ENCODE measurements around the gene UBL3.

UBL3 gene

GRCh38 chr13:29845440-29846056, 4.9 kb downstream of the UBL3 start:
- H3K4me3 ChIP-seq (ENCODE audit: low read depth in 1 of 2, low read length in 1 of 2) = no peak overlapping the region
- H3K27ac ChIP-seq = no peak overlapping the region
- no peaks in the 10 kb centered on the region for H3K27me3 ChIP-seq
- TF ChIP-seq CTCF (IDR thresholded peaks at IDR 0.05) = no peak
- H3K9me3 ChIP-seq = no peaks in the 10 kb centered on the region
- no peaks in the 10 kb centered on the region for H3K36me3 ChIP-seq
- H3K4me1 ChIP-seq (ENCODE audit: control insufficient read depth in 1 of 2, insufficient read depth in 1 of 2, low read depth in 1 of 2, low read length in 1 of 2) = peaks cover 32 to 52% of the 10 kb centered on the region in 2 experiments

GRCh38 chr13:29844441-29844840, 6.0 kb downstream of the UBL3 start:
- no peaks in the 10 kb centered on the region for H3K9me3 ChIP-seq
- no peak overlapping the region for H3K4me3 ChIP-seq (ENCODE audit: low read depth in 1 of 2, low read length in 1 of 2)
- peaks cover 32 to 51% of the 10 kb centered on the region in 2 experiments for H3K4me1 ChIP-seq (ENCODE audit: control insufficient read depth in 1 of 2, insufficient read depth in 1 of 2, low read depth in 1 of 2, low read length in 1 of 2)
- no peaks in the 10 kb centered on the region for H3K36me3 ChIP-seq
- TF ChIP-seq CTCF (IDR thresholded peaks at IDR 0.05) = no peak
- H3K27me3 ChIP-seq = no peaks in the 10 kb centered on the region
- no peak overlapping the region for H3K27ac ChIP-seq

- Histone ChIP-seq H3K36me3 (no peaks in the 10 kb centered on the region), H3K9me3 (no peaks in the 10 kb centered on the region), H3K4me3 (ENCODE audit: low read depth in 1 of 2, low read length in 1 of 2) (no peak overlapping the region), H3K4me1 (ENCODE audit: control insufficient read depth in 1 of 2, insufficient read depth in 1 of 2, low read depth in 1 of 2, low read length in 1 of 2) (peaks cover 3 to 20% of the 10 kb centered on the region in 2 experiments), H3K27me3 (no peaks in the 10 kb centered on the region), H3K27ac (no peak overlapping the region)
- no peak for TF ChIP-seq CTCF (IDR thresholded peaks at IDR 0.05)
Measured at GRCh38 chr13:29840585-29840984, 9.8 kb downstream of the UBL3 start.

GRCh38 chr13:29835280-29836061, 14.9 kb downstream of the UBL3 start:
- TF ChIP-seq CTCF (IDR thresholded peaks at IDR 0.05) = no peak
- no peaks in the 10 kb centered on the region for H3K27me3 ChIP-seq
- H3K9me3 ChIP-seq = no peaks in the 10 kb centered on the region
- H3K4me3 ChIP-seq (ENCODE audit: low read depth in 1 of 2, low read length in 1 of 2) = no peak overlapping the region
- no peaks in the 10 kb centered on the region for H3K36me3 ChIP-seq
- H3K4me1 ChIP-seq (ENCODE audit: control insufficient read depth in 1 of 2, insufficient read depth in 1 of 2, low read depth in 1 of 2, low read length in 1 of 2) = no peaks in the 10 kb centered on the region
- H3K27ac ChIP-seq = no peak overlapping the region

GRCh38 chr13:29832761-29833298, 17.6 kb downstream of the UBL3 start:
- Histone ChIP-seq H3K27me3 (no peaks in the 10 kb centered on the region), H3K9me3 (no peaks in the 10 kb centered on the region), H3K4me3 (ENCODE audit: low read depth in 1 of 2, low read length in 1 of 2) (no peak overlapping the region), H3K4me1 (ENCODE audit: control insufficient read depth in 1 of 2, insufficient read depth in 1 of 2, low read depth in 1 of 2, low read length in 1 of 2) (no peaks in the 10 kb centered on the region), H3K27ac (no peak overlapping the region), H3K36me3 (no peaks in the 10 kb centered on the region)
- no peak for TF ChIP-seq CTCF (IDR thresholded peaks at IDR 0.05)

Data from neutrophil (primary cell).